Naive thymus-derived CD8-positive, alpha-beta T cell (primary cell): Measurements from ENCODE around the gene TEC. TPM values are rescaled to one million over a fixed set of nuclear protein-coding genes. Genes with fewer than 3 reads are reported as not detected.
A peak's percentile ranks its signal among the peaks of the same experiment; 100 is the strongest.
"Not testable (repeated sequence)": the region's sequence is repeated elsewhere in the genome, so short reads cannot be mapped to it uniquely, and the experiment has no call there.

Experiments used
- ATAC-seq, 2 donors: fragments of 150-1000 bp; cut with Tn5 transposase in 1 of 2; sonication (Bioruptor Pico), chemical (Tn5 transposase) in 1 of 2; 1 replicate in 1 of 2; 2 replicates in 1 of 2; pipeline ENCODE4 v1.10.0; 2021; ENCODE audit warnings: mild to moderate bottlenecking in 2 of 2, moderate library complexity in 2 of 2
- POLR2A ChIA-PET: fragments of 350-600 bp; sonication (Branson Sonifier 250); formaldehyde crosslinking; loops from one replicate; lab custom pipeline; 2021; ENCODE audit warnings: antibody characterized with exemption; lab: Charles Lee
- DNase-seq, 10 donors: peaks; one replicate each; pipeline versions ENCODE4 v3.0.0 to v3.0.0-alpha.2; 2020 to 2022
- H3K27ac Mint-ChIP-seq, 10 donors: one replicate each; pipeline ENCODE4 v1.8.0; 2020 to 2022; ENCODE audit warnings: mild to moderate bottlenecking in 10 of 10, mixed read lengths in 10 of 10, moderate library complexity in 4 of 10, inconsistent platforms in 1 of 10
- H3K27me3 Mint-ChIP-seq, 5 donors: one replicate each; pipeline ENCODE4 v1.8.0; 2021 to 2022; ENCODE audit warnings: mixed read lengths in 5 of 5
- H3K36me3 Mint-ChIP-seq, 3 donors: one replicate each; pipeline ENCODE4 v1.8.0; 2020 to 2022; ENCODE audit warnings: mixed read lengths in 3 of 3, mild to moderate bottlenecking in 2 of 3, inconsistent platforms in 1 of 3
- H3K4me1 Mint-ChIP-seq, 4 donors: one replicate each; pipeline ENCODE4 v1.8.0; 2021 to 2022; ENCODE audit warnings: mixed read lengths in 4 of 4
- H3K4me3 Mint-ChIP-seq, 10 donors: one replicate each; pipeline ENCODE4 v1.8.0; 2020 to 2022; ENCODE audit warnings: mild to moderate bottlenecking in 10 of 10, mixed read lengths in 10 of 10, moderate library complexity in 6 of 10, inconsistent platforms in 1 of 10
- H3K9me3 Mint-ChIP-seq, 9 donors: one replicate each; pipeline ENCODE4 v1.8.0; 2020 to 2022; ENCODE audit warnings: mixed read lengths in 9 of 9, mild to moderate bottlenecking in 3 of 9, inconsistent platforms in 1 of 9, moderate library complexity in 1 of 9
- polyA plus RNA-seq, 3 donors: library from polyadenylated mRNA; unstranded; fragments of 300-500 nt; fragmentation: Illumina TruSeq; gene quantifications; one replicate each; pipeline ENCODE4 v1.2.3, GENCODE V29; 2021
- total RNA-seq, 8 experiments: library from RNA in 2 of 8; stranded (reverse) in 2 of 8; gene quantifications; one replicate each; pipeline ENCODE4 v1.2.3 and lab custom pipeline; 2021 to 2026

TEC gene
- total and polyA plus RNA-seq, 5 experiments from 2014 or later: 1.1 to 4.7 (median 2.5) TPM

GRCh38 chr4:48292218-48292790 lies 22.7 kb upstream of the TEC start:
- H3K36me3 Mint-ChIP-seq, H3K27me3 Mint-ChIP-seq, H3K27ac Mint-ChIP-seq, H3K4me1 Mint-ChIP-seq, H3K9me3 Mint-ChIP-seq, DNase-seq, POLR2A ChIA-PET, ATAC-seq, H3K4me3 Mint-ChIP-seq: not testable (repeated sequence)

GRCh38 chr4:48290146-48290772 lies 20.6 kb upstream of the TEC start:
- H3K9me3 Mint-ChIP-seq: peaks cover 0 to 21% (median 3%) of the 10 kb centered on the region in 9 donors
- peaks cover 0 to 1% (median 1%) of the 10 kb centered on the region in 3 donors for H3K36me3 Mint-ChIP-seq
- H3K27ac Mint-ChIP-seq: peak overlapping the region in 1 of 10 donors; percentile 56
- H3K4me3 Mint-ChIP-seq: no peak overlapping the region
- POLR2A ChIA-PET: no interaction called here
- DNase-seq (no peak), ATAC-seq (no peak)
- no peaks in the 10 kb centered on the region for H3K4me1 Mint-ChIP-seq
- H3K27me3 Mint-ChIP-seq: no peaks in the 10 kb centered on the region

- POLR2A ChIA-PET, ATAC-seq, H3K4me3 Mint-ChIP-seq, DNase-seq, H3K4me1 Mint-ChIP-seq, H3K27ac Mint-ChIP-seq: not testable (repeated sequence)
- Mint-ChIP-seq H3K36me3 (peaks cover 3 to 29% (median 18%) of the 10 kb centered on the region in 3 donors), H3K9me3 (peaks cover 3 to 63% (median 40%) of the 10 kb centered on the region in 9 donors), H3K27me3 (peaks cover 0 to 15% (median 11%) of the 10 kb centered on the region in 5 donors)
Measured at GRCh38 chr4:48286060-48286459, 16.4 kb upstream of the TEC start.

- Mint-ChIP-seq H3K27me3 (peaks cover 0 to 18% (median 11%) of the 10 kb centered on the region in 5 donors), H3K36me3 (peaks cover 3 to 33% (median 19%) of the 10 kb centered on the region in 3 donors), H3K9me3 (peaks cover 4 to 66% (median 43%) of the 10 kb centered on the region in 9 donors)
- ATAC-seq, DNase-seq, H3K4me1 Mint-ChIP-seq, H3K27ac Mint-ChIP-seq, H3K4me3 Mint-ChIP-seq, POLR2A ChIA-PET: not testable (repeated sequence)
Measured at GRCh38 chr4:48285640-48286039, 16.0 kb upstream of the TEC start.

- H3K36me3 Mint-ChIP-seq: peaks cover 2 to 9% (median 3%) of the 10 kb centered on the region in 3 donors
- POLR2A ChIA-PET: no interaction called here
- peaks cover 2 to 7% (median 6%) of the 10 kb centered on the region in 4 donors for H3K4me1 Mint-ChIP-seq
- no peak for DNase-seq
- H3K27ac Mint-ChIP-seq: no peak overlapping the region
- peaks cover 0 to 13% (median 4%) of the 10 kb centered on the region in 9 donors for H3K9me3 Mint-ChIP-seq
- H3K4me3 Mint-ChIP-seq: no peak overlapping the region
- peaks cover 0 to 10% (median 3%) of the 10 kb centered on the region in 5 donors for H3K27me3 Mint-ChIP-seq
- no peak for ATAC-seq
Measured at GRCh38 chr4:48275686-48276085, 6.0 kb upstream of the TEC start.

- peaks cover 0 to 9% (median 3%) of the 10 kb centered on the region in 9 donors for H3K9me3 Mint-ChIP-seq
- DNase-seq: no peak
- H3K27me3 Mint-ChIP-seq: peaks cover 0 to 10% (median 3%) of the 10 kb centered on the region in 5 donors
- peaks cover 5 to 11% (median 11%) of the 10 kb centered on the region in 4 donors for H3K4me1 Mint-ChIP-seq
- H3K27ac Mint-ChIP-seq: no peak overlapping the region
- H3K4me3 Mint-ChIP-seq: no peak overlapping the region
- no peak for ATAC-seq
- peaks cover 0 to 7% (median 2%) of the 10 kb centered on the region in 3 donors for H3K36me3 Mint-ChIP-seq
- POLR2A ChIA-PET: no interaction called here
Measured at GRCh38 chr4:48275247-48275646, 5.6 kb upstream of the TEC start.

- H3K36me3 Mint-ChIP-seq: no peaks in the 10 kb centered on the region
- H3K4me1 Mint-ChIP-seq: peaks cover 9 to 25% (median 16%) of the 10 kb centered on the region in 4 donors
- no peak overlapping the region for H3K4me3 Mint-ChIP-seq
- DNase-seq: no peak
- H3K9me3 Mint-ChIP-seq: no peaks in the 10 kb centered on the region
- H3K27me3 Mint-ChIP-seq: no peaks in the 10 kb centered on the region
- no peak for ATAC-seq
- POLR2A ChIA-PET: interaction anchor here (1.1 kb wide), 1 partner anchor 133 kb away, joined by 4 read pairs; no protein-coding TSS in a partner anchor
- H3K27ac Mint-ChIP-seq: peak overlapping the region in 2 of 10 donors; percentile 60 to 84
Measured at GRCh38 chr4:48271626-48272025, 2.0 kb upstream of the TEC start.

- H3K27me3 Mint-ChIP-seq: no peaks in the 10 kb centered on the region
- ATAC-seq: no peak
- H3K4me3 Mint-ChIP-seq: peak overlapping the region in 8 of 10 donors; percentile 57 to 98 (median 95)
- peak overlapping the region; percentile 1 to 96 (median 88) for H3K27ac Mint-ChIP-seq
- peak in 2 of 10 donors; percentile 8 to 14 for DNase-seq
- no peaks in the 10 kb centered on the region for H3K36me3 Mint-ChIP-seq
- POLR2A ChIA-PET: interaction anchor here (1.1 kb wide), 1 partner anchor 132 kb away, joined by 4 read pairs; no protein-coding TSS in a partner anchor
- no peaks in the 10 kb centered on the region for H3K9me3 Mint-ChIP-seq
- H3K4me1 Mint-ChIP-seq: peaks cover 9 to 25% (median 16%) of the 10 kb centered on the region in 4 donors
Measured at GRCh38 chr4:48270951-48271473, 1.4 kb upstream of the TEC start.

GRCh38 chr4:48270523-48270897 lies 872 bp upstream of the TEC start:
- peak overlapping the region; percentile 81 to 98 (median 96) for H3K4me3 Mint-ChIP-seq
- no peaks in the 10 kb centered on the region for H3K36me3 Mint-ChIP-seq
- peak overlapping the region; percentile 43 to 96 (median 89) for H3K27ac Mint-ChIP-seq
- no peaks in the 10 kb centered on the region for H3K9me3 Mint-ChIP-seq
- DNase-seq: no peak
- no peaks in the 10 kb centered on the region for H3K27me3 Mint-ChIP-seq
- POLR2A ChIA-PET: interaction anchor here (1.1 kb wide), 1 partner anchor 131 kb away, joined by 4 read pairs; no protein-coding TSS in a partner anchor
- peaks cover 9 to 25% (median 16%) of the 10 kb centered on the region in 4 donors for H3K4me1 Mint-ChIP-seq
- ATAC-seq: no peak

GRCh38 chr4:48269861-48270522 lies 354 bp upstream of the TEC start:
- H3K27ac Mint-ChIP-seq: peak overlapping the region; percentile 43 to 96 (median 89)
- peak overlapping the region; percentile 81 to 98 (median 96) for H3K4me3 Mint-ChIP-seq
- ATAC-seq (peak; percentile 84 to 85), DNase-seq (peak; percentile 61 to 88 (median 75))
- peaks cover 0 to under 1% (median 0%) of the 10 kb centered on the region in 3 donors for H3K36me3 Mint-ChIP-seq
- POLR2A ChIA-PET: no interaction called here
- H3K4me1 Mint-ChIP-seq: peaks cover 9 to 25% (median 16%) of the 10 kb centered on the region in 4 donors
- no peaks in the 10 kb centered on the region for H3K9me3 Mint-ChIP-seq
- H3K27me3 Mint-ChIP-seq: no peaks in the 10 kb centered on the region

GRCh38 chr4:48267574-48267973 lies 2.1 kb downstream of the TEC start:
- Mint-ChIP-seq H3K9me3 (no peaks in the 10 kb centered on the region), H3K4me3 (peak overlapping the region in 5 of 10 donors; percentile 18 to 98 (median 57)), H3K27ac (peak overlapping the region in 1 of 10 donors; percentile 37), H3K36me3 (peaks cover 0 to 2% (median 0%) of the 10 kb centered on the region in 3 donors), H3K4me1 (peaks cover 9 to 27% (median 16%) of the 10 kb centered on the region in 4 donors), H3K27me3 (peaks cover 0 to 4% (median 0%) of the 10 kb centered on the region in 5 donors)
- no peak for DNase-seq
- no peak for ATAC-seq
- POLR2A ChIA-PET: no interaction called here

- no peak overlapping the region for H3K4me3 Mint-ChIP-seq
Measured at GRCh38 chr4:48266781-48267180, 2.9 kb downstream of the TEC start.

More at GRCh38 chr4:48266781-48267180, 2.9 kb downstream of the TEC start:
- ATAC-seq (no peak), DNase-seq (no peak)
- POLR2A ChIA-PET: no interaction called here
- Mint-ChIP-seq H3K27ac (no peak overlapping the region), H3K36me3 (peaks cover 0 to 2% (median 0%) of the 10 kb centered on the region in 3 donors), H3K27me3 (peaks cover 0 to 4% (median 0%) of the 10 kb centered on the region in 5 donors), H3K9me3 (no peaks in the 10 kb centered on the region), H3K4me1 (peaks cover 9 to 28% (median 16%) of the 10 kb centered on the region in 4 donors)
